ENCODE data around the gene ANAPC10.

Gene ANAPC10

DNA sequence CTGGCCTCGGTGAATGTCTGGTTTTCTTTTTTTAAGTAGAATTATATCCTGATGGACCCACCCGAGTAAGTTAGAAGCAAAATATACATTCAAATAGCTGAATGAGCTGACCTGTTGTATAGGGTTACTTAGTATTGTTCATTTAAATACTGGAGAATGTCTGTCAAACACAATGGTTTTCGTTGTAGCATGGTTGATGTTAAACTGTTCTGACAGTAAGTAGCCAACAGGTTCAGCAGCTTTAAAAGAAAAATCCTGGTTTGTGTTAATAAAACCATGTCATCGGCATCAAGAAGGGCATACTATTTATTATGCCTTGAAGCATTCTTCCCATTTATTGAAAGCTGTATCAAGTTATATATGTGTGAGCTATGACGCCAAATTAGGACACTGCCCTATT is 149.6 kb downstream of the ANAPC10 start:
- no peaks in the 10 kb centered on the region for H3K79me2 ChIP-seq (ENCODE audit: control insufficient read depth, low read length)

GRCh38 chr4:144948009-144948408 is 150.0 kb downstream of the ANAPC10 start:
- H3K4me1 ChIP-seq (ENCODE audit: control insufficient read depth, low read length), result no peaks in the 10 kb centered on the region
- no peak overlapping the region for H3K4me3 ChIP-seq (ENCODE audit: low read length)
- no peak overlapping the region for H3K27ac ChIP-seq (ENCODE audit: low read depth, low read length)
- H3K36me3 ChIP-seq (ENCODE audit: control insufficient read depth, low read length), result no peaks in the 10 kb centered on the region
- no peaks in the 10 kb centered on the region for H4K20me1 ChIP-seq (ENCODE audit: control insufficient read depth, insufficient read depth, low read depth, low read length)
- no peaks in the 10 kb centered on the region for H3K27me3 ChIP-seq (ENCODE audit: control insufficient read depth, low read length)
- no peak for TF ChIP-seq EZH2phosphoT487 (IDR thresholded peaks at IDR 0.05; ENCODE audit: borderline replicate concordance, low read length)
- TF ChIP-seq, protein P1, sequence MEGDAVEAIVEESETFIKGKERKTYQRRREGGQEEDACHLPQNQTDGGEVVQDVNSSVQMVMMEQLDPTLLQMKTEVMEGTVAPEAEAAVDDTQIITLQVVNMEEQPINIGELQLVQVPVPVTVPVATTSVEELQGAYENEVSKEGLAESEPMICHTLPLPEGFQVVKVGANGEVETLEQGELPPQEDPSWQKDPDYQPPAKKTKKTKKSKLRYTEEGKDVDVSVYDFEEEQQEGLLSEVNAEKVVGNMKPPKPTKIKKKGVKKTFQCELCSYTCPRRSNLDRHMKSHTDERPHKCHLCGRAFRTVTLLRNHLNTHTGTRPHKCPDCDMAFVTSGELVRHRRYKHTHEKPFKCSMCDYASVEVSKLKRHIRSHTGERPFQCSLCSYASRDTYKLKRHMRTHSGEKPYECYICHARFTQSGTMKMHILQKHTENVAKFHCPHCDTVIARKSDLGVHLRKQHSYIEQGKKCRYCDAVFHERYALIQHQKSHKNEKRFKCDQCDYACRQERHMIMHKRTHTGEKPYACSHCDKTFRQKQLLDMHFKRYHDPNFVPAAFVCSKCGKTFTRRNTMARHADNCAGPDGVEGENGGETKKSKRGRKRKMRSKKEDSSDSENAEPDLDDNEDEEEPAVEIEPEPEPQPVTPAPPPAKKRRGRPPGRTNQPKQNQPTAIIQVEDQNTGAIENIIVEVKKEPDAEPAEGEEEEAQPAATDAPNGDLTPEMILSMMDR (IDR thresholded peaks at IDR 0.05; ENCODE audit: low read depth, low read length, poor library complexity, severe bottlenecking), result no peak
- H3F3A ChIP-seq (ENCODE audit: control insufficient read depth, insufficient read depth), result no peaks in the 10 kb centered on the region
- no peak overlapping the region for H3K4me2 ChIP-seq (ENCODE audit: low read length)
- H3K9me3 ChIP-seq (ENCODE audit: control insufficient read depth, insufficient read depth, low read length), result no peaks in the 10 kb centered on the region
- no peaks in the 10 kb centered on the region for H3K79me2 ChIP-seq (ENCODE audit: control insufficient read depth, low read length)
- H3K9me2 ChIP-seq (replicated peaks; ENCODE audit: control insufficient read depth, low read length), result no peaks in the 10 kb centered on the region

More for the DNA sequence above, 149.6 kb downstream of the ANAPC10 start:
- H3K4me1 ChIP-seq (ENCODE audit: control insufficient read depth, low read length), result no peaks in the 10 kb centered on the region
- H3K27me3 ChIP-seq (ENCODE audit: control insufficient read depth, low read length), result no peaks in the 10 kb centered on the region
- H3K4me2 ChIP-seq (ENCODE audit: low read length), result no peak overlapping the region
- no peaks in the 10 kb centered on the region for H3F3A ChIP-seq (ENCODE audit: control insufficient read depth, insufficient read depth)
- no peaks in the 10 kb centered on the region for H3K36me3 ChIP-seq (ENCODE audit: control insufficient read depth, low read length)
- TF ChIP-seq, protein P1 (IDR thresholded peaks at IDR 0.05; ENCODE audit: low read depth, low read length, poor library complexity, severe bottlenecking), result no peak
- no peak for TF ChIP-seq EZH2phosphoT487 (IDR thresholded peaks at IDR 0.05; ENCODE audit: borderline replicate concordance, low read length)
- no peaks in the 10 kb centered on the region for H3K9me3 ChIP-seq (ENCODE audit: control insufficient read depth, insufficient read depth, low read length)
- no peak overlapping the region for H3K27ac ChIP-seq (ENCODE audit: low read depth, low read length)
- H3K9me2 ChIP-seq (replicated peaks; ENCODE audit: control insufficient read depth, low read length), result no peaks in the 10 kb centered on the region
- no peaks in the 10 kb centered on the region for H4K20me1 ChIP-seq (ENCODE audit: control insufficient read depth, insufficient read depth, low read depth, low read length)
- H3K4me3 ChIP-seq (ENCODE audit: low read length), result no peak overlapping the region

All from DOHH2 (cell line).